Neutrophil (primary cell): ENCODE data around the gene RPS14.

Experiments
- H3K27ac ChIP-seq: fragments of 200-600 bp; sonication (generic); 2 replicates; pipeline ENCODE4 v1.5.1; 2016; ENCODE audit warnings: mild to moderate bottlenecking, moderate library complexity
- H3K27me3 ChIP-seq: fragments of 200-600 bp; sonication (generic); 2 replicates; pipeline ENCODE4 v1.6.0; 2016; ENCODE audit warnings: mild to moderate bottlenecking
- H3K36me3 ChIP-seq: fragments of 200-600 bp; sonication (generic); 2 replicates; pipeline ENCODE4 v1.5.1; 2017
- H3K4me1 ChIP-seq, 2 experiments: fragments of 200-600 bp in 1 of 2; sonication (generic) in 1 of 2; 1 replicate in 1 of 2; 2 replicates in 1 of 2; pipeline versions ENCODE4 v1.5.1 to v1.6.1; 2013 to 2016; ENCODE audit warnings: low read depth in 1 of 2, low read length in 1 of 2, mild to moderate bottlenecking in 1 of 2, moderate library complexity in 1 of 2; ENCODE audit not compliant: control insufficient read depth in 1 of 2, insufficient read depth in 1 of 2
- H3K4me3 ChIP-seq, 2 experiments: fragments of 200-600 bp in 1 of 2; sonication (generic) in 1 of 2; 1 replicate in 1 of 2; 2 replicates in 1 of 2; pipeline ENCODE4 v1.5.1; 2013 to 2016; ENCODE audit warnings: low read depth in 1 of 2, low read length in 1 of 2, mild to moderate bottlenecking in 1 of 2, moderate library complexity in 1 of 2
- H3K9me3 ChIP-seq: fragments of 200-600 bp; sonication (generic); 2 replicates; pipeline ENCODE4 v1.5.1; 2016
- TF ChIP-seq, protein P1 (sequence below): fragments of 200-600 bp; sonication (generic); IDR thresholded peaks from 2 replicates; pipeline ENCODE4 v1.5.1; 2016; ENCODE audit warnings: antibody characterized with exemption

RPS14 gene

DNA sequence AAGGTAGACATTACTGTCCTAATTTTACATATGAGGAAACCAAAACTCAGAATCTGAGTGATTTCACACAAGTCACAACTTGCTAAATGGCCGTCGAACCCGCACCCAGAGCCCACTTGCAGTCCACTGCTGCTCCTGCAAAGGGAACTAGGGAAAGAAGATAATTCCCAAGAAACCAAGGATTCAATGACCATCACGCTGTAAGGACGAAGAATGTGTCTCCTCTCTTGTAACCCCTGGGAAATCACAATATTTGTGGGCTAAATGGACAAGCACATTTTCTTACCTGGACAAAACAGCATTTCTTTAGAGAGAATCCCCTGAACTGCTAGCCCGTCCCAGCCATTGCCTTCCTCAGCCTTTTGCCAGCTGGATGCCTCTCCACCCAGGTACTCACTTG, 2.4 kb downstream of the RPS14 start:
- TF ChIP-seq, protein P1, sequence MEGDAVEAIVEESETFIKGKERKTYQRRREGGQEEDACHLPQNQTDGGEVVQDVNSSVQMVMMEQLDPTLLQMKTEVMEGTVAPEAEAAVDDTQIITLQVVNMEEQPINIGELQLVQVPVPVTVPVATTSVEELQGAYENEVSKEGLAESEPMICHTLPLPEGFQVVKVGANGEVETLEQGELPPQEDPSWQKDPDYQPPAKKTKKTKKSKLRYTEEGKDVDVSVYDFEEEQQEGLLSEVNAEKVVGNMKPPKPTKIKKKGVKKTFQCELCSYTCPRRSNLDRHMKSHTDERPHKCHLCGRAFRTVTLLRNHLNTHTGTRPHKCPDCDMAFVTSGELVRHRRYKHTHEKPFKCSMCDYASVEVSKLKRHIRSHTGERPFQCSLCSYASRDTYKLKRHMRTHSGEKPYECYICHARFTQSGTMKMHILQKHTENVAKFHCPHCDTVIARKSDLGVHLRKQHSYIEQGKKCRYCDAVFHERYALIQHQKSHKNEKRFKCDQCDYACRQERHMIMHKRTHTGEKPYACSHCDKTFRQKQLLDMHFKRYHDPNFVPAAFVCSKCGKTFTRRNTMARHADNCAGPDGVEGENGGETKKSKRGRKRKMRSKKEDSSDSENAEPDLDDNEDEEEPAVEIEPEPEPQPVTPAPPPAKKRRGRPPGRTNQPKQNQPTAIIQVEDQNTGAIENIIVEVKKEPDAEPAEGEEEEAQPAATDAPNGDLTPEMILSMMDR, result no peak
- H3K4me1 ChIP-seq, result peaks cover 33 to 38% of the 10 kb centered on the region in 2 experiments
- H3K27ac ChIP-seq, result peak overlapping the region; percentile 99
- H3K27me3 ChIP-seq, result no peaks in the 10 kb centered on the region
- peaks cover 46% of the 10 kb centered on the region for H3K36me3 ChIP-seq
- H3K9me3 ChIP-seq, result no peaks in the 10 kb centered on the region
- no peak overlapping the region for H3K4me3 ChIP-seq

DNA sequence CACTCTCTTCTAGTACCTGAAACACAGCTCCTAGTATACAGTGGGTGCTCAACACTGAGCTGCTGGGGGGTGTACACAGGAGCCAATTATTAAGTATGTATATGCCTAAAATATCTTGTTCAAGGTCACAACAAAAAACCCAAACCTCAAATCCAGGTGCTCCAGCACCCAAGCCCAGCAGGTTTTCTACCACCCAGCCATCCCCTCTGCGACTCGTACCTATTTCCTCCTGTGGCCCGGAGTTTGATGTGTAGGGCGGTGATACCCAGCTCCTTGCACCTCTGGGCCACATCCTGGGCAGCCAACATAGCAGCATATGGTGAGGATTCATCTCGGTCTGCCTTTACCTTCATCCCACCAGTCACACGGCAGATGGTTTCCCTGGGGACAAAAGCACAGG, 3.0 kb downstream of the RPS14 start:
- Histone ChIP-seq H3K4me1 (peaks cover 31 to 35% of the 10 kb centered on the region in 2 experiments), H3K36me3 (peaks cover 52% of the 10 kb centered on the region), H3K27me3 (no peaks in the 10 kb centered on the region), H3K9me3 (no peaks in the 10 kb centered on the region), H3K4me3 (no peak overlapping the region), H3K27ac (no peak overlapping the region)
- TF ChIP-seq, protein P1, result no peak

DNA sequence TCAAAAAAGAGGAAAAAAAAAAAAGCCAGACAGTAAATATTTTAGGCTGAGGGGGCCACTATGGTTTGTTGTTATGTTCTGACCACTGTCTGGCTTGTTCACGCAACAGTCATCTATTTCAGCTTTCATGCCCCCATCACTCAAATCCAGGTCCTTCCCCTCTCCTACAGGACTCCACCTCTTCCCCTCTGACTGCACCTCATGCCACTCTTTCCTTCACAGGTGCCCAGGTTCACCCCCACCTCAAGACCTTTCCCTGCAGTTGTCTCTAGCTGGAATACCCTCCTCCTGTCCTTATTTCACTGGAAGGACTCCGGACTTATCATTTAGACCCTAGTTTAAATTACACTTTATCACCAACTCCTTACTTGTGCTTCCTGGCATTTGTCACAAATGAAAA, 3.5 kb downstream of the RPS14 start:
- Histone ChIP-seq H3K36me3 (peaks cover 55% of the 10 kb centered on the region), H3K4me3 (no peak overlapping the region), H3K9me3 (no peaks in the 10 kb centered on the region), H3K4me1 (peaks cover 31 to 35% of the 10 kb centered on the region in 2 experiments), H3K27me3 (no peaks in the 10 kb centered on the region), H3K27ac (no peak overlapping the region)
- TF ChIP-seq, protein P1, result no peak

DNA sequence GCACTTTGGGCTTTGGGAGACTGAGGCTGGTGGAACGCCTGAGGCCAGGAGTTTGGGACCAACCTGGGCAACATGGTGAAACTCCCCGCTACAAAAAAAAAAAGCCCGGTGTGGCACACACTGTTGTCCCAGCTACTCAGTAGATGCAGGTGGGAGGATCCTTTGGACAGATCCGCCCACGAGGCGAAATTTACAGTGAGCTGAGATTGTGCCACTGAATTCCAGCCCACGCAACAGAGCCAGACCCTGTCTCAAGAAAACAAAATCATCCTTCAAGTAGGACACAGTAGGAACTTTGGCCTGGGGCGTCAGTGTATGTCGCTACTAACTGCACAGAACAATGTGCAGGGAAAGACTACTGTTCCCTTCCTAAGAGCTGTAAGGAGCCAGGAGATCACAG, 4.8 kb downstream of the RPS14 start:
- Histone ChIP-seq H3K4me1 (peaks cover 23 to 27% of the 10 kb centered on the region in 2 experiments), H3K27me3 (no peaks in the 10 kb centered on the region), H3K9me3 (no peaks in the 10 kb centered on the region), H3K27ac (no peak overlapping the region), H3K4me3 (no peak overlapping the region), H3K36me3 (peaks cover 55% of the 10 kb centered on the region)
- TF ChIP-seq, protein P1, result no peak

DNA sequence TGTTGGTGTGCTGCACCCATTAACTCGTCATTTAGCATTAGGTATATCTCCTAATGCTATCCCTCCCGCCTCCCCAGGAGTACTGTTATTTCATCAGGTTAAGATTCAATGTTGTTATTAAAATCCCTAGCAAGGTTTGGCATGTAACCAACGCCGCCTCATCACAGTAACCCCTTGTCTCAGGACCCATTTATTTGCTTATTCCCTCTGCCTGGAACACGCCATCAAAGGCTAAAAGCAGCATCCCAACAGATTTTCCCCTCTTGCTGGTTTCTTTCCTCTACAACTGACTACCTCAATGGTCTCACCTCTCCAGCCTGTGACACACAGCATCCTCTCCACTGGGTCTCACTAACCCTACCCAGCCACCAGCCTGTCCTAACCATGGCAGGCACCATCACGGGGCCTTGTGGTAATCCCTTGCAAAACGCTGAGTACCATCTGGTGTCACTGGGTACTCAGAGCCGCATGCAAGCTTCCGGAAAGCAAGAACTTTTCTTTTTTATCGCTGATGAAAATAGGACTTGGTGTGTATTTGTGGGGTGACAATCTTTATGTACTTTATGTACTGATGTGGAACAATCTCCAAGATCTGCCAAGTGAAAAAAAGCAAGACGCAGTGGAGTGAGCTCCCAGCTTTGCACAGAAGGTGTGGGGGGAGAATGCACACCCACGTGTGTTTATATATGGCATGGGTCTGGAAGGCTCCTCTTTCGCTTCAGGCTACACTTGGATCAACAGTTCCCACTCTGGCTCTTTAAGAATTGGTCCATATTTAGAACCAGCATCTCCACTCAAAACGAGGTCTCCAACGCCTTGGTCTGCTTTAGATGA, 6.1 kb downstream of the RPS14 start:
- Histone ChIP-seq H3K9me3 (no peaks in the 10 kb centered on the region), H3K4me1 (peaks cover 18 to 19% of the 10 kb centered on the region in 2 experiments), H3K4me3 (no peak overlapping the region), H3K36me3 (peaks cover 55% of the 10 kb centered on the region), H3K27me3 (no peaks in the 10 kb centered on the region), H3K27ac (no peak overlapping the region)
- TF ChIP-seq, protein P1, result no peak
